K562 (cell line): Measurements from ENCODE around the gene PILRA. TPM values are rescaled to one million over a fixed set of nuclear protein-coding genes. Genes with fewer than 3 reads are reported as not detected.

Source experiments
- ARHGAP35 ChIP-seq: fragments of 450-650 bp; IDR thresholded peaks from 2 replicates; pipeline ENCODE4 v1.6.1; 2018; ENCODE audit not compliant: partially characterized antibody
- ATF3 ChIP-seq, 2 experiments: fragments of 450-650 bp in 1 of 2; sonication (generic) in 1 of 2; formaldehyde crosslinking in 1 of 2; IDR thresholded peaks in 1 of 2; conservative IDR thresholded peaks in 1 of 2; 2 replicates each; pipeline versions ENCODE4 v1.6.1 to v1.8.1; 2016 to 2023; ENCODE audit warnings: mild to moderate bottlenecking in 2 of 2, moderate library complexity in 2 of 2, inconsistent platforms in 1 of 2, missing genetic modification reagents in 1 of 2
- CCAR2 ChIP-seq: fragments of 200-400 bp; formaldehyde crosslinking; IDR thresholded peaks from 2 replicates; pipeline ENCODE4 v1.6.1; 2017; ENCODE audit warnings: mild to moderate bottlenecking, low read depth, low read length
- CCNT2 ChIP-seq: IDR thresholded peaks from 2 replicates; pipeline ENCODE4 v1.6.1; 2011; ENCODE audit warnings: borderline replicate concordance, low read depth, mild to moderate bottlenecking, moderate library complexity, mixed read lengths, low read length; ENCODE audit not compliant: insufficient read length; ENCODE audit errors: extremely low read depth
- CEBPB ChIP-seq: fragments of 450-650 bp; IDR thresholded peaks from 2 replicates; pipeline ENCODE4 v1.6.1; 2016; ENCODE audit warnings: missing genetic modification characterization, missing compliant biosample characterization
- DACH1 ChIP-seq: fragments of 450-650 bp; IDR thresholded peaks from 2 replicates; pipeline ENCODE4 v1.6.1; 2018; ENCODE audit not compliant: partially characterized antibody
- GABPB2 ChIP-seq: fragments of 250-450 bp; sonication (Bioruptor Pico); conservative IDR thresholded peaks from 2 replicates; pipeline ENCODE4 v1.5.1; 2021; ENCODE audit warnings: mild to moderate bottlenecking
- HDAC1 ChIP-seq, 2 experiments: fragments of 450-650 bp; IDR thresholded peaks; 2 replicates each; pipeline ENCODE4 v1.6.1; 2016 to 2017; ENCODE audit warnings: inconsistent platforms in 1 of 2, mild to moderate bottlenecking in 1 of 2, moderate library complexity in 1 of 2
- NCOA2 ChIP-seq, 2 experiments: fragments of 450-650 bp; IDR thresholded peaks; 2 replicates each; pipeline ENCODE4 v1.6.1; 2018; ENCODE audit warnings: mild to moderate bottlenecking in 2 of 2, moderate library complexity in 1 of 2; ENCODE audit not compliant: partially characterized antibody in 2 of 2
- NONO ChIP-seq, 2 experiments: fragments of 200-400 bp in 1 of 2; fragments of 450-650 bp in 1 of 2; formaldehyde crosslinking in 1 of 2; IDR thresholded peaks; 2 replicates each; pipeline ENCODE4 v1.6.1; 2017; ENCODE audit warnings: low read depth in 2 of 2, mild to moderate bottlenecking in 2 of 2, moderate library complexity in 2 of 2, low read length in 1 of 2
- NR1H2 ChIP-seq: sonication (generic); formaldehyde crosslinking; IDR thresholded peaks from 2 replicates; pipeline ENCODE4 v1.4.0; 2020; ENCODE audit warnings: mild to moderate bottlenecking, missing genetic modification reagents
- RBM25 ChIP-seq: fragments of 200-400 bp; formaldehyde crosslinking; IDR thresholded peaks from 2 replicates; pipeline ENCODE4 v1.6.1; 2018; ENCODE audit warnings: low read length, low read depth, moderate library complexity; ENCODE audit not compliant: severe bottlenecking
- RBM39 ChIP-seq: fragments of 200-400 bp; formaldehyde crosslinking; optimal IDR thresholded peaks from 2 replicates; pipeline ENCODE3; 2018; ENCODE audit warnings: low read depth, low read length
- SFPQ ChIP-seq: fragments of 200-400 bp; formaldehyde crosslinking; IDR thresholded peaks from 2 replicates; pipeline ENCODE4 v1.6.1; 2017; ENCODE audit warnings: mild to moderate bottlenecking, low read depth, low read length, moderate library complexity
- SIN3B ChIP-seq: fragments of 450-650 bp; IDR thresholded peaks from 2 replicates; pipeline ENCODE4 v1.6.1; 2017; ENCODE audit warnings: low read depth, mild to moderate bottlenecking, moderate library complexity
- SMARCA4 ChIP-seq: fragments of 450-650 bp; IDR thresholded peaks from 2 replicates; pipeline ENCODE4 v1.6.1; 2016
- USF2 ChIP-seq: sonication (generic); formaldehyde crosslinking; IDR thresholded peaks from 2 replicates; pipeline ENCODE4 v1.5.0; 2020; ENCODE audit warnings: missing genetic modification reagents
- ZC3H8 ChIP-seq: fragments of 450-650 bp; IDR thresholded peaks from 2 replicates; pipeline ENCODE4 v1.6.1; 2017
- ZNF197 ChIP-seq: fragments of 200-800 bp; sonication (Bioruptor generic); IDR thresholded peaks from 2 replicates; pipeline ENCODE4 v1.6.1; 2016; ENCODE audit warnings: low read depth, missing genetic modification characterization, missing compliant biosample characterization
- ZNF444 ChIP-seq: fragments of 250-450 bp; sonication (Bioruptor Pico); IDR thresholded peaks from 2 replicates; pipeline ENCODE4 v1.4.0; 2020; ENCODE audit warnings: mild to moderate bottlenecking, moderate library complexity
- ZNF639 ChIP-seq, 2 experiments: fragments of 200-800 bp in 1 of 2; sonication (Bioruptor generic) in 1 of 2; sonication (generic) in 1 of 2; formaldehyde crosslinking in 1 of 2; IDR thresholded peaks in 1 of 2; conservative IDR thresholded peaks in 1 of 2; 2 replicates each; pipeline versions ENCODE4 v1.5.0 to v1.6.1; 2016 to 2020; ENCODE audit warnings: missing compliant biosample characterization in 1 of 2, missing genetic modification characterization in 1 of 2, missing genetic modification reagents in 1 of 2
- ZNF699 ChIP-seq: fragments of 250-450 bp; sonication (Bioruptor Pico); IDR thresholded peaks from 2 replicates; pipeline ENCODE4 v1.8.0; 2021; ENCODE audit warnings: mild to moderate bottlenecking, moderate library complexity; ENCODE audit not compliant: insufficient replicate concordance
- ZNF77 ChIP-seq: fragments of 250-450 bp; sonication (Bioruptor Pico); IDR thresholded peaks from 2 replicates; pipeline ENCODE4 v1.5.0; 2020
- polyA plus RNA-seq, 8 experiments: library from polyadenylated mRNA; depleted of rRNA in 4 of 8; stranded (reverse) in 5 of 8; unstranded in 3 of 8; fragments of >200 nt; fragmentation: Nextera tagmentation in 2 of 8; fragmentation: Illumina TruSeq in 1 of 8; extraction: Ambion mirVana in 2 of 8; extraction: Trizol in 1 of 8; gene quantifications; 2 replicates each; pipeline versions ENCODE4 v1.2.1 to v1.2.3, GENCODE V29; 2011 to 2014; ENCODE audit warnings: inconsistent platforms in 1 of 8, missing spikeins in 1 of 8
- total RNA-seq, 7 experiments: library from RNA; depleted of rRNA in 6 of 7; stranded (reverse); fragments of >200 nt in 6 of 7; fragmentation: Illumina TruSeq in 2 of 7; extraction: Trizol in 2 of 7; gene quantifications; 2 replicates each; pipeline versions ENCODE4 v1.2.1 to v1.2.3, GENCODE V29; 2011 to 2021; ENCODE audit warnings: low replicate concordance in 1 of 7

Gene PILRA
- total and polyA plus RNA-seq, 9 of the 15 experiments (the other 6 are each of a cell fraction or from before 2014, with no cell fraction given), result 0.13 to 1.8 (median 0.62) TPM

GRCh38 chr7:100360135-100360854 is 13.0 kb upstream of the PILRA start (continued):
- TF ChIP-seq RBM39, result no peak
- no peak for TF ChIP-seq ZC3H8
- no peak for TF ChIP-seq SFPQ
- TF ChIP-seq ZNF197, result no peak
- no peak for TF ChIP-seq HDAC1 (IDR thresholded peaks at IDR 0.05)
- TF ChIP-seq GABPB2 (CRISPR knock-in tag), result no peak
- no peak for TF ChIP-seq NR1H2 (CRISPR knock-in tag)
- no peak for TF ChIP-seq SMARCA4
- TF ChIP-seq ATF3 (IDR thresholded peaks at IDR 0.05), result no peak
- no peak for TF ChIP-seq ATF3 (CRISPR knock-in tag; conservative IDR thresholded peaks at IDR 0.05)
- TF ChIP-seq CCNT2, result no peak
- no peak for TF ChIP-seq SIN3B
- TF ChIP-seq ZNF77, result no peak
- TF ChIP-seq CCAR2, result no peak
- no peak for TF ChIP-seq NCOA2 (IDR thresholded peaks at IDR 0.05; ENCODE audit: partially characterized antibody in 2 of 2)
- no peak for TF ChIP-seq DACH1
- no peak for TF ChIP-seq ZNF444
- no peak for TF ChIP-seq USF2 (CRISPR knock-in tag)
- no peak for TF ChIP-seq ZNF699 (CRISPR knock-in tag)
- no peak for TF ChIP-seq ZNF639 (CRISPR knock-in tag; conservative IDR thresholded peaks at IDR 0.05 in 1 of 2, IDR thresholded peaks at IDR 0.05 in 1 of 2)
- TF ChIP-seq CEBPB (tag), result 0 out of 2 replicates have a peak, but pooled peaks have one; percentile 11
- no peak for TF ChIP-seq NONO (IDR thresholded peaks at IDR 0.05; ENCODE audit: low read depth in 2 of 2, low read length in 1 of 2)
- peak; percentile 87 for TF ChIP-seq RBM25
- TF ChIP-seq ARHGAP35, result no peak
